ENCODE data around the gene ANKRD13C.

The ANKRD13C gene, protein sequence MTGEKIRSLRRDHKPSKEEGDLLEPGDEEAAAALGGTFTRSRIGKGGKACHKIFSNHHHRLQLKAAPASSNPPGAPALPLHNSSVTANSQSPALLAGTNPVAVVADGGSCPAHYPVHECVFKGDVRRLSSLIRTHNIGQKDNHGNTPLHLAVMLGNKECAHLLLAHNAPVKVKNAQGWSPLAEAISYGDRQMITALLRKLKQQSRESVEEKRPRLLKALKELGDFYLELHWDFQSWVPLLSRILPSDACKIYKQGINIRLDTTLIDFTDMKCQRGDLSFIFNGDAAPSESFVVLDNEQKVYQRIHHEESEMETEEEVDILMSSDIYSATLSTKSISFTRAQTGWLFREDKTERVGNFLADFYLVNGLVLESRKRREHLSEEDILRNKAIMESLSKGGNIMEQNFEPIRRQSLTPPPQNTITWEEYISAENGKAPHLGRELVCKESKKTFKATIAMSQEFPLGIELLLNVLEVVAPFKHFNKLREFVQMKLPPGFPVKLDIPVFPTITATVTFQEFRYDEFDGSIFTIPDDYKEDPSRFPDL

DNA sequence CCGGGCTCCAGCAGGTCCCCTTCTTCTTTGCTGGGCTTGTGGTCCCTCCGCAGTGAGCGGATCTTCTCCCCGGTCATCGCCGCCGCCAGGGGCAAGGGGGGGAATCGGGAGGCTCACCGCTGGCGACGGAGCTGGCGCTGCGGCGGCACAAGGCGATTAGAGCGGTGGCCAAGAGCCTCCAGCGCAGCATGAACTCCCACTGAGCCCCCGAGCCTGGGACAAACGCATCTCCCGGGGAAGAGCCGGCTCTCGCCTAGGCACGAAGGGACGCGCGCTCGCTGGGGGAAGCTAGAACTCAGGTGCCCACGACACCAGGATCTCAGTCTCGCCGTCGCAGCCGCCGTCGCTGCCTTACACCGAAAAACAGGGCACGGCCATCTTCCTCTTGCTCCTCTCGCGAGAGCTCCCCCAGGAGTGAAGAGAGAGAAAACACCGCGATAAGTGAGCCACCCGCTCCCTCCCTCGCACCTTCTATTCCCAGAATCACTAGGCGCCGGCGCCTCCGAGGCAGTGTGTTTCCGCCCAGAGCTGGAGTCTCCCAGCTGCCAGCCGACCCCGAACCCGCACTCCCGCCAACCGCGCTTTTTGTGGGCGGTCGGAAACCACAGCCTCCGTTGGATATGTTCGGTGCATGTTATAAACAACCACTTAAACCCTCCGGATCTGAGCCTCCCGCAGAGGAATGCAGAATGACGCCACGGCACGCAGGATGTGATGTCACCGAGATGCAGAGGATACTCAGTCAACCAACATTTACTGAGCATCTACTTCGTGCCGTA lies at the start of gene ANKRD13C:
Gene ANKRD13C (minus strand): TSS at position 391 of the 779 bp plus-strand sequence. CDS start 314 bp downstream, at position 77.
- H3K4me1 ChIP-seq = no peaks in the 10 kb centered on the region

GRCh38 chr1:70403759-70404158 lies 49.2 kb upstream of the ANKRD13C start:
- no peak overlapping the region for H3K4me2 ChIP-seq (ENCODE audit: low read length)
- H2AFZ ChIP-seq = no peak overlapping the region
- no peak overlapping the region for H3K4me3 ChIP-seq (ENCODE audit: low read depth, low read length)
- no peak overlapping the region for H3K27ac ChIP-seq
- no peaks in the 10 kb centered on the region for H3K36me3 ChIP-seq (ENCODE audit: control insufficient read depth, insufficient read depth, low read length)
- H3K27me3 ChIP-seq (ENCODE audit: control insufficient read depth, insufficient read depth, low read length) = no peaks in the 10 kb centered on the region
- TF ChIP-seq, protein P1, sequence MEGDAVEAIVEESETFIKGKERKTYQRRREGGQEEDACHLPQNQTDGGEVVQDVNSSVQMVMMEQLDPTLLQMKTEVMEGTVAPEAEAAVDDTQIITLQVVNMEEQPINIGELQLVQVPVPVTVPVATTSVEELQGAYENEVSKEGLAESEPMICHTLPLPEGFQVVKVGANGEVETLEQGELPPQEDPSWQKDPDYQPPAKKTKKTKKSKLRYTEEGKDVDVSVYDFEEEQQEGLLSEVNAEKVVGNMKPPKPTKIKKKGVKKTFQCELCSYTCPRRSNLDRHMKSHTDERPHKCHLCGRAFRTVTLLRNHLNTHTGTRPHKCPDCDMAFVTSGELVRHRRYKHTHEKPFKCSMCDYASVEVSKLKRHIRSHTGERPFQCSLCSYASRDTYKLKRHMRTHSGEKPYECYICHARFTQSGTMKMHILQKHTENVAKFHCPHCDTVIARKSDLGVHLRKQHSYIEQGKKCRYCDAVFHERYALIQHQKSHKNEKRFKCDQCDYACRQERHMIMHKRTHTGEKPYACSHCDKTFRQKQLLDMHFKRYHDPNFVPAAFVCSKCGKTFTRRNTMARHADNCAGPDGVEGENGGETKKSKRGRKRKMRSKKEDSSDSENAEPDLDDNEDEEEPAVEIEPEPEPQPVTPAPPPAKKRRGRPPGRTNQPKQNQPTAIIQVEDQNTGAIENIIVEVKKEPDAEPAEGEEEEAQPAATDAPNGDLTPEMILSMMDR (IDR thresholded peaks at IDR 0.05) = no peak
- H3K9me3 ChIP-seq (ENCODE audit: control insufficient read depth, low read length) = no peaks in the 10 kb centered on the region
- H3K79me2 ChIP-seq = no peaks in the 10 kb centered on the region
- no peaks in the 10 kb centered on the region for H3K4me1 ChIP-seq
- no peak overlapping the region for H3K9ac ChIP-seq

More for the DNA sequence above, at the start of gene ANKRD13C:
- peak within 1 kb of the TSS; percentile 96 for H3K4me3 ChIP-seq (ENCODE audit: low read depth, low read length)
- peaks cover 9% of the 10 kb centered on the region for H3K79me2 ChIP-seq
- no peaks in the 10 kb centered on the region for H3K9me3 ChIP-seq (ENCODE audit: control insufficient read depth, low read length)
- H3K36me3 ChIP-seq (ENCODE audit: control insufficient read depth, insufficient read depth, low read length) = no peaks in the 10 kb centered on the region
- H3K4me2 ChIP-seq (ENCODE audit: low read length) = peak within 1 kb of the TSS; percentile 79
- TF ChIP-seq, protein P1 (IDR thresholded peaks at IDR 0.05) = no peak
- H3K27me3 ChIP-seq (ENCODE audit: control insufficient read depth, insufficient read depth, low read length) = no peaks in the 10 kb centered on the region
- H3K27ac ChIP-seq = peak within 1 kb of the TSS; percentile 91
- H2AFZ ChIP-seq = peak within 1 kb of the TSS; percentile 87
- peak within 1 kb of the TSS; percentile 29 for H3K9ac ChIP-seq

- TF ChIP-seq, protein P1 (IDR thresholded peaks at IDR 0.05) = no peak
- no peak overlapping the region for H3K27ac ChIP-seq
- H3K79me2 ChIP-seq = no peaks in the 10 kb centered on the region
- no peaks in the 10 kb centered on the region for H3K27me3 ChIP-seq (ENCODE audit: control insufficient read depth, insufficient read depth, low read length)
- no peak overlapping the region for H2AFZ ChIP-seq
- H3K4me1 ChIP-seq = no peaks in the 10 kb centered on the region
- H3K36me3 ChIP-seq (ENCODE audit: control insufficient read depth, insufficient read depth, low read length) = no peaks in the 10 kb centered on the region
- H3K9ac ChIP-seq = no peak overlapping the region
- no peak overlapping the region for H3K4me2 ChIP-seq (ENCODE audit: low read length)
- H3K9me3 ChIP-seq (ENCODE audit: control insufficient read depth, low read length) = no peaks in the 10 kb centered on the region
- no peak overlapping the region for H3K4me3 ChIP-seq (ENCODE audit: low read depth, low read length)
These were observed 47.5 kb upstream of the ANKRD13C start for GRCh38 chr1:70401974-70402373.

DNA sequence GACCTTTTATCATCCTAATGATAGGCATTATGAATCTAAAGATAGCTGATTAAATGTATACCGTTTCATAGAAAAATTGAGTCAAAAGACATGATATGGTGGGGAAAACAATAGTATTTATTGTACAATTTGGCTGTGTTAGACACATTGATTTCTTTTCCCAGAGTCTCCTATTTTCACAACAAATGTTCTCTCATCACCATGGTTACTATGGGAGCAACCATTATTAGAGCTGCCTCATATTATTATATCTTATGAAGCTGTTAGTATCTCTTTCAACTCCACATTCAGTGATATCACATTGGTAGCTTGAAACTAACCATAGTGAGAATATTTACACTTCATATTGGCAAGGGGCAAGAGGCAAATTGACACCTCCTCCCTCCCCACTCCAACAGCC lies 45.8 kb upstream of the ANKRD13C start:
- no peaks in the 10 kb centered on the region for H3K9me3 ChIP-seq (ENCODE audit: control insufficient read depth, low read length)
- TF ChIP-seq, protein P1 (IDR thresholded peaks at IDR 0.05) = no peak
- no peak overlapping the region for H3K4me3 ChIP-seq (ENCODE audit: low read depth, low read length)
- H3K4me2 ChIP-seq (ENCODE audit: low read length) = no peak overlapping the region
- no peak overlapping the region for H3K27ac ChIP-seq
- no peaks in the 10 kb centered on the region for H3K36me3 ChIP-seq (ENCODE audit: control insufficient read depth, insufficient read depth, low read length)
- H2AFZ ChIP-seq = no peak overlapping the region
- no peaks in the 10 kb centered on the region for H3K27me3 ChIP-seq (ENCODE audit: control insufficient read depth, insufficient read depth, low read length)
- H3K4me1 ChIP-seq = no peaks in the 10 kb centered on the region
- H3K9ac ChIP-seq = no peak overlapping the region
- H3K79me2 ChIP-seq = no peaks in the 10 kb centered on the region
